ENCODE measurements around the gene SPSB4. TPM values are rescaled to one million over a fixed set of nuclear protein-coding genes. Genes with fewer than 3 reads are reported as not detected.

The SPSB4 gene
- not detected in 2 replicates for total RNA-seq

GRCh38 chr3:141050576-141051442 is at the start of gene SPSB4:
SPSB4 (plus strand) TSS chr3:141051347; CDS start chr3:141066105, 14,758 bp downstream.

Other genes with a start within 250 kb of the SPSB4 start
- gene SLC25A36, start 109.5 kb upstream of the SPSB4 start, total RNA-seq: 12.7 and 29.1 TPM in 2 replicates
- 6.3 and 8.2 TPM in 2 replicates for gene PXYLP1, start 180.5 kb downstream of the SPSB4 start, total RNA-seq

Measured in myometrial cell (primary cell).